CD4-positive, alpha-beta T cell (primary cell): ENCODE measurements around the gene VDAC2. TPM values are rescaled to one million over a fixed set of nuclear protein-coding genes. Genes with fewer than 3 reads are reported as not detected.

Experiments
- ATAC-seq: fragments of 200-7000 bp; cut with Tn5 transposase; one replicate; pipeline ENCODE4 v1.10.0; 2022; ENCODE audit warnings: mild to moderate bottlenecking; ENCODE audit not compliant: poor library complexity
- CTCF ChIA-PET: fragments of 350-600 bp; sonication (Branson Sonifier 250); formaldehyde crosslinking; loops from one replicate; lab custom pipeline; 2021; ENCODE audit warnings: antibody characterized with exemption, inconsistent platforms; lab: Charles Lee
- POLR2A ChIA-PET: fragments of 350-600 bp; sonication (Branson Sonifier 250); formaldehyde crosslinking; loops from one replicate; lab custom pipeline; 2021; ENCODE audit warnings: antibody characterized with exemption, inconsistent platforms; lab: Charles Lee
- DNase-seq, 14 experiments: peaks; one replicate each; pipeline ENCODE4 v3.0.0-alpha.2; 2013 to 2020; ENCODE audit warnings: mixed read lengths in 2 of 14
- H3K27ac ChIP-seq, 2 donors: one replicate each; pipeline versions ENCODE4 v1.5.1 to v1.7.0; 2013; ENCODE audit warnings: low read length in 2 of 2, low read depth in 1 of 2, mild to moderate bottlenecking in 1 of 2
- H3K27me3 ChIP-seq, 2 experiments: 1 replicate in 1 of 2; 2 replicates in 1 of 2; pipeline versions ENCODE4 v1.6.1 to v1.7.0; 2013; ENCODE audit warnings: low read length in 2 of 2, control low read depth in 1 of 2, mild to moderate bottlenecking in 1 of 2, moderate library complexity in 1 of 2; ENCODE audit not compliant: insufficient read depth in 2 of 2, control insufficient read depth in 1 of 2
- H3K36me3 ChIP-seq: one replicate; pipeline ENCODE4 v1.6.1; 2013; ENCODE audit warnings: low read length, control low read depth; ENCODE audit not compliant: insufficient read depth
- H3K4me1 ChIP-seq: one replicate; pipeline ENCODE4 v1.6.1; 2013; ENCODE audit warnings: low read length, control low read depth; ENCODE audit not compliant: insufficient read depth
- H3K4me3 ChIP-seq: one replicate; pipeline ENCODE4 v1.5.1; 2013; ENCODE audit warnings: mild to moderate bottlenecking, low read length, moderate library complexity
- H3K9me3 ChIP-seq, 2 experiments: 1 replicate in 1 of 2; 2 replicates in 1 of 2; pipeline versions ENCODE4 v1.6.1 to v1.7.0; 2013; ENCODE audit warnings: low read length in 2 of 2, mild to moderate bottlenecking in 2 of 2, control low read depth in 1 of 2, moderate library complexity in 1 of 2; ENCODE audit not compliant: control insufficient read depth in 1 of 2, insufficient read depth in 1 of 2
- H3K27ac Mint-ChIP-seq: one replicate; pipeline ENCODE4 v1.8.0; 2020; ENCODE audit warnings: mixed read lengths
- H3K27me3 Mint-ChIP-seq: one replicate; pipeline ENCODE4 v1.8.0; 2021; ENCODE audit warnings: mixed read lengths
- H3K36me3 Mint-ChIP-seq: one replicate; pipeline ENCODE4 v1.8.0; 2021; ENCODE audit warnings: low read depth, mixed read lengths
- H3K4me1 Mint-ChIP-seq: one replicate; pipeline ENCODE4 v1.8.0; 2021; ENCODE audit warnings: low read depth, mixed read lengths
- H3K4me3 Mint-ChIP-seq: one replicate; pipeline ENCODE4 v1.8.0; 2020; ENCODE audit warnings: mild to moderate bottlenecking, mixed read lengths
- H3K9me3 Mint-ChIP-seq: one replicate; pipeline ENCODE4 v1.8.0; 2020; ENCODE audit warnings: mixed read lengths
- CTCF ChIP-seq: fragments of 200-600 bp; IDR thresholded peaks from one replicate; pipeline ENCODE4 v1.8.0; 2022; ENCODE audit warnings: antibody characterized with exemption, mild to moderate bottlenecking
- intact Hi-C, 2 experiments: fragments of 100-400 bp; cut with DNase I in 1 of 2; cut with micrococcal nuclease in 1 of 2; formaldehyde crosslinking; loops; one replicate each; pipeline versions ENCODE4 v1.15.1 to v1.9.0; 2023 to 2025; cut with DNase I, micrococcal nuclease
- total RNA-seq, 174 experiments: library from RNA in 2 of 174; stranded (reverse) in 2 of 174; gene quantifications; one replicate each; pipeline ENCODE4 v1.2.3 and lab custom pipeline; 2021 to 2026

VDAC2 gene
- total RNA-seq, 2 experiments from 2014 or later, result 141 to 147 TPM

- peak overlapping the region; percentile 99 for H3K27ac Mint-ChIP-seq
- H3K27me3 Mint-ChIP-seq, result no peaks in the 10 kb centered on the region
- CTCF ChIA-PET, result interaction anchor here (1.5 to 4.0 kb wide), 2 partner anchors 23 to 28 kb away, joined by 4 to 15 read pairs; partner anchors contain the start of gene COMTD1
- ATAC-seq (no peak), DNase-seq (no peak)
- H3K36me3 Mint-ChIP-seq, result peaks cover 24% of the 10 kb centered on the region
- Histone ChIP-seq H3K4me1 (peaks cover 22% of the 10 kb centered on the region), H3K9me3 (no peaks in the 10 kb centered on the region), H3K4me3 (no peak overlapping the region), H3K36me3 (peaks cover 9% of the 10 kb centered on the region), H3K27ac (no peak overlapping the region), H3K27me3 (no peaks in the 10 kb centered on the region)
- POLR2A ChIA-PET, result no interaction called here
- peaks cover 21% of the 10 kb centered on the region for H3K4me1 Mint-ChIP-seq
- H3K4me3 Mint-ChIP-seq, result peak overlapping the region; percentile 42
- H3K9me3 Mint-ChIP-seq, result no peaks in the 10 kb centered on the region
- intact Hi-C loops, result loop anchor here in 1 of 2 experiments (2.0 kb wide), 2 partner anchors 19 to 95 kb away; no protein-coding TSS in a partner anchor
- no peak for TF ChIP-seq CTCF
Measured at GRCh38 chr10:75207857-75208144, 2.8 kb upstream of the VDAC2 start.

GRCh38 chr10:75208181-75208580 is 2.4 kb upstream of the VDAC2 start:
- Mint-ChIP-seq H3K36me3 (peaks cover 26% of the 10 kb centered on the region), H3K27ac (peak overlapping the region; percentile 99), H3K27me3 (no peaks in the 10 kb centered on the region), H3K4me1 (peaks cover 22% of the 10 kb centered on the region), H3K4me3 (peak overlapping the region; percentile 65), H3K9me3 (no peaks in the 10 kb centered on the region)
- no peak overlapping the region for H3K27ac ChIP-seq
- DNase-seq, result no peak
- no peak for TF ChIP-seq CTCF
- intact Hi-C loops, result loop anchor here in 1 of 2 experiments (2.0 kb wide), 2 partner anchors 19 to 95 kb away; no protein-coding TSS in a partner anchor
- peaks cover 26% of the 10 kb centered on the region for H3K4me1 ChIP-seq
- no peaks in the 10 kb centered on the region for H3K27me3 ChIP-seq
- H3K36me3 ChIP-seq, result peaks cover 12% of the 10 kb centered on the region
- H3K4me3 ChIP-seq, result no peak overlapping the region
- no peaks in the 10 kb centered on the region for H3K9me3 ChIP-seq
- ChIA-PET CTCF (interaction anchor here (0.6 to 1.5 kb wide), 2 partner anchors 14 to 22 kb away, joined by 3 to 4 read pairs; no protein-coding TSS in a partner anchor), POLR2A (interaction anchor here (3.6 to 5.2 kb wide), 2 partner anchors 25 to 1058 kb away, joined by 20 to 208 read pairs; partner anchors contain the start of genes ADK, AP3M1 and COMTD1)
- ATAC-seq, result no peak

GRCh38 chr10:75209086-75209920 is 1.3 kb upstream of the VDAC2 start:
- Histone ChIP-seq H3K4me3 (peak overlapping the region; percentile 73), H3K9me3 (no peaks in the 10 kb centered on the region), H3K27me3 (no peaks in the 10 kb centered on the region), H3K27ac (peak overlapping the region; percentile 99), H3K4me1 (peaks cover 28% of the 10 kb centered on the region), H3K36me3 (peaks cover 22% of the 10 kb centered on the region)
- Mint-ChIP-seq H3K4me1 (peaks cover 28% of the 10 kb centered on the region), H3K9me3 (no peaks in the 10 kb centered on the region), H3K27me3 (no peaks in the 10 kb centered on the region), H3K4me3 (peak overlapping the region; percentile 97), H3K27ac (peak overlapping the region; percentile 99), H3K36me3 (peaks cover 33% of the 10 kb centered on the region)
- DNase-seq (peak in 2 of 14 experiments; percentile 31 to 33), ATAC-seq (no peak)
- intact Hi-C loops, result loop anchor here in 1 of 2 experiments (2.0 kb wide), 2 partner anchors 21 to 97 kb away; no protein-coding TSS in a partner anchor
- ChIA-PET CTCF (interaction anchor here (0.6 to 5.2 kb wide), 4 partner anchors 21 to 1701 kb away, joined by 3 to 53 read pairs (median 36); partner anchors contain the start of gene COMTD1), POLR2A (interaction anchor here (0.6 to 5.2 kb wide), 20 partner anchors 8 to 1962 kb away, joined by 3 to 208 read pairs (median 5); partner anchors contain the start of genes ADK, AP3M1, COMTD1 and DNAJC9)
- TF ChIP-seq CTCF, result no peak
